ENCODE results near the gene PTDSS2. TPM values are rescaled to one million over a fixed set of nuclear protein-coding genes. Genes with fewer than 3 reads are reported as not detected.
A peak's percentile ranks its signal among the peaks of the same experiment; 100 is the strongest.

The PTDSS2 gene
- total and polyA plus RNA-seq, 9 of the 15 experiments (the other 6 are each of a cell fraction or from before 2014, with no cell fraction given) = 0.45 to 53.9 (median 17.2) TPM

- no peak for TF ChIP-seq SRF (CRISPR knock-in tag; IDR thresholded peaks at IDR 0.05)
- TF ChIP-seq FUS (optimal IDR thresholded peaks at IDR 0.05; ENCODE audit: low read depth, low read length) = no peak
- TF ChIP-seq HOMEZ (CRISPR knock-in tag; IDR thresholded peaks at IDR 0.05) = no peak
- TF ChIP-seq FOXJ2 (tag; IDR thresholded peaks at IDR 0.05) = no peak
- TF ChIP-seq ZC3H8 (IDR thresholded peaks at IDR 0.05) = no peak
- peak; percentile 90; the same call in 1 of the 2 replicates for TF ChIP-seq AFF4 (CRISPR knock-in tag; IDR thresholded peaks at IDR 0.05)
- no peak for TF ChIP-seq MEF2D (tag; conservative IDR thresholded peaks at IDR 0.05; ENCODE audit: low read depth)
- no peak for TF ChIP-seq MAFK (IDR thresholded peaks at IDR 0.05; ENCODE audit: low read length)
- no peak for TF ChIP-seq ZBTB8A (IDR thresholded peaks at IDR 0.05; ENCODE audit: partially characterized antibody)
- peak; percentile 36; the same call in 1 of the 2 replicates for TF ChIP-seq THAP7 (CRISPR knock-in tag; IDR thresholded peaks at IDR 0.05)
- TF ChIP-seq E2F6 (IDR thresholded peaks at IDR 0.05; ENCODE audit: borderline replicate concordance in 1 of 2, extremely low read depth in 1 of 2, insufficient read depth in 1 of 2, insufficient read length in 1 of 2, low read depth in 1 of 2, low read length in 1 of 2, poor library complexity in 1 of 2, severe bottlenecking in 1 of 2) = peak; percentile 65 to 95
- no peak; the same call in 1 of the 2 replicates for TF ChIP-seq ZNF12 (CRISPR knock-in tag; IDR thresholded peaks at IDR 0.05)
- peak; percentile 32; the same call in 1 of the 2 replicates for TF ChIP-seq CBX1 (IDR thresholded peaks at IDR 0.05; ENCODE audit: low read depth)
- peak; percentile 93 to 95 for TF ChIP-seq MNT (conservative IDR thresholded peaks at IDR 0.05)
- TF ChIP-seq SNAPC5 (CRISPR knock-in tag; IDR thresholded peaks at IDR 0.05) = no peak
- peak; percentile 86 for TF ChIP-seq EP400 (IDR thresholded peaks at IDR 0.05)
- TF ChIP-seq ADNP (tag; IDR thresholded peaks at IDR 0.05) = no peak
- no peak for TF ChIP-seq ZNF584 (CRISPR knock-in tag; IDR thresholded peaks at IDR 0.05; ENCODE audit: low read depth)
Measured at GRCh38 chr11:447923-448731, 2.0 kb upstream of the PTDSS2 start (continued).
